Cardiac muscle cell (in vitro differentiated cells and primary cell): ENCODE data around the gene PRDM5. TPM values are rescaled to one million over a fixed set of nuclear protein-coding genes. Genes with fewer than 3 reads are reported as not detected.
A peak's percentile ranks its signal among the peaks of the same experiment; 100 is the strongest.

Experiments
- DNase-seq, 2 donors: peaks; one replicate each; pipeline versions ENCODE4 v3.0.0 to v3.0.0-alpha.2; 2010 to 2017; ENCODE audit warnings: low read depth in 1 of 2, low spot score in 1 of 2
- H3K27ac ChIP-seq: fragments of 200-600 bp; sonication (generic); 2 replicates; pipeline ENCODE4 v1.5.1; 2016
- H3K27me3 ChIP-seq: fragments of 200-600 bp; sonication (generic); 2 replicates; pipeline ENCODE4 v1.6.0; 2016; ENCODE audit warnings: control low read depth
- H3K36me3 ChIP-seq: fragments of 200-600 bp; sonication (generic); 2 replicates; pipeline ENCODE4 v1.5.1; 2016; ENCODE audit warnings: control low read depth
- H3K4me1 ChIP-seq: fragments of 200-600 bp; sonication (generic); 2 replicates; pipeline ENCODE4 v1.8.1; 2017; ENCODE audit warnings: low read depth, mild to moderate bottlenecking, mixed run types
- H3K4me3 ChIP-seq: fragments of 200-600 bp; sonication (generic); 2 replicates; pipeline ENCODE4 v1.5.1; 2016; ENCODE audit warnings: mild to moderate bottlenecking
- H3K9me3 ChIP-seq: fragments of 200-600 bp; sonication (generic); 2 replicates; pipeline ENCODE4 v1.5.1; 2017; ENCODE audit warnings: low read depth, mild to moderate bottlenecking, control low read depth
- polyA plus RNA-seq: library from polyadenylated mRNA; unstranded; fragments of >200 nt; fragmentation: Nextera tagmentation; extraction: Ambion mirVana; gene quantifications from 2 replicates; pipeline ENCODE4 v1.2.1, GENCODE V29; 2016
- total RNA-seq: library from RNA; depleted of rRNA; stranded (reverse); fragments of >200 nt; gene quantifications from 2 replicates; pipeline ENCODE4 v1.2.3, GENCODE V29; 2016
- TF ChIP-seq, protein P1 (sequence below): IDR thresholded peaks from 2 replicates; pipeline ENCODE4 v1.5.1; 2012; ENCODE audit warnings: low read depth, mild to moderate bottlenecking, low read length

PRDM5 gene
- total and polyA plus RNA-seq, 2 experiments from 2014 or later, result 8.7 to 19.3 TPM

DNA sequence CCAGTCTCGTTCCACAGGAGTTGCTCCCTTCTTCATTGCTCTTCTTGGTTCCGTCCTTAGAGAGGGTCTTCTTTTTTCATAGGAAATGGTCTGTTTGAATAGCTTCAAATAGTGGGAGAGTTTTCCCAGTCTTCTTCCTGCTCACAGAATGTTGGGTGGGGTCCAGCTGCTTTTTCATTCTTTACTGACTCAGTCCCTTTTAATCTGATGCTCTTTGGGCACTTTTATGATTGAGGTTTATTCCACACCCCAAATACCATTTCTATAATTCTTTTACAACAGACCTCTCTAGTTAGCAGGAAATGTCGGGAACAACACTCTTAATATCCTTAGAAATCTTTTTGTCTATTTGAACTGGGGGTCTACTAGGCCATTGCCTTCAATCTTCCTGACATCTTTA lies 239.5 kb downstream of the PRDM5 start:
- Histone ChIP-seq H3K27me3 (no peaks in the 10 kb centered on the region), H3K36me3 (no peaks in the 10 kb centered on the region), H3K4me1 (no peaks in the 10 kb centered on the region), H3K9me3 (no peaks in the 10 kb centered on the region), H3K4me3 (no peak overlapping the region), H3K27ac (no peak overlapping the region)
- TF ChIP-seq, protein P1, sequence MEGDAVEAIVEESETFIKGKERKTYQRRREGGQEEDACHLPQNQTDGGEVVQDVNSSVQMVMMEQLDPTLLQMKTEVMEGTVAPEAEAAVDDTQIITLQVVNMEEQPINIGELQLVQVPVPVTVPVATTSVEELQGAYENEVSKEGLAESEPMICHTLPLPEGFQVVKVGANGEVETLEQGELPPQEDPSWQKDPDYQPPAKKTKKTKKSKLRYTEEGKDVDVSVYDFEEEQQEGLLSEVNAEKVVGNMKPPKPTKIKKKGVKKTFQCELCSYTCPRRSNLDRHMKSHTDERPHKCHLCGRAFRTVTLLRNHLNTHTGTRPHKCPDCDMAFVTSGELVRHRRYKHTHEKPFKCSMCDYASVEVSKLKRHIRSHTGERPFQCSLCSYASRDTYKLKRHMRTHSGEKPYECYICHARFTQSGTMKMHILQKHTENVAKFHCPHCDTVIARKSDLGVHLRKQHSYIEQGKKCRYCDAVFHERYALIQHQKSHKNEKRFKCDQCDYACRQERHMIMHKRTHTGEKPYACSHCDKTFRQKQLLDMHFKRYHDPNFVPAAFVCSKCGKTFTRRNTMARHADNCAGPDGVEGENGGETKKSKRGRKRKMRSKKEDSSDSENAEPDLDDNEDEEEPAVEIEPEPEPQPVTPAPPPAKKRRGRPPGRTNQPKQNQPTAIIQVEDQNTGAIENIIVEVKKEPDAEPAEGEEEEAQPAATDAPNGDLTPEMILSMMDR, result no peak
- DNase-seq, result no peak

DNA sequence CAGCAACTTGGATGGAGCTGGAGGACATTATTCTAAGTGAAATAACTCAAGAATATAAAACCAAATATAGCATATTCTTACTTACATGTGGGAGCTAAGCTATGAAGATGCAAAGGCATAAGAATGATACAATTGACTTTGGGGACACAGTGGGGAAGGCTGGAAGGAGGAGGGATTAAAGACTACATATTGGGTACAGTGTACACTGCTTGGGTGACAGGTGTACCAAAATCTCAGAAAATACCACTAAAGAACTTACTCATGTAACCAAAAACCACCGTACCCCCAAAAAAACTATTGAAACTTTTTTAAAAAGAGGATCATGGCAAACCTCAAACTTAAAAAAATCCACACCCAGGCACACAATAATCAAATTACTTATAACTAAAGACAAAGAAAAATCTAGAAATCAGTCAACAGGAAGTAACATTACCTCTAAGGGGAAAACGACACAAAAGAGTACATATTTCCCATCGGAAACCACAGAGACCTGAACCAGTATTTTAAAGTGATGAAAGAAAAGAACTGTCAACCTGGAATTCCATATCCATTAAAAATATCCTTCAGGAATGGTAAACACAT lies 241.8 kb downstream of the PRDM5 start:
- Histone ChIP-seq H3K27ac (no peak overlapping the region), H3K4me3 (no peak overlapping the region), H3K4me1 (no peaks in the 10 kb centered on the region), H3K9me3 (no peaks in the 10 kb centered on the region), H3K27me3 (no peaks in the 10 kb centered on the region), H3K36me3 (no peaks in the 10 kb centered on the region)
- DNase-seq, result no peak
- TF ChIP-seq, protein P1, result no peak

DNA sequence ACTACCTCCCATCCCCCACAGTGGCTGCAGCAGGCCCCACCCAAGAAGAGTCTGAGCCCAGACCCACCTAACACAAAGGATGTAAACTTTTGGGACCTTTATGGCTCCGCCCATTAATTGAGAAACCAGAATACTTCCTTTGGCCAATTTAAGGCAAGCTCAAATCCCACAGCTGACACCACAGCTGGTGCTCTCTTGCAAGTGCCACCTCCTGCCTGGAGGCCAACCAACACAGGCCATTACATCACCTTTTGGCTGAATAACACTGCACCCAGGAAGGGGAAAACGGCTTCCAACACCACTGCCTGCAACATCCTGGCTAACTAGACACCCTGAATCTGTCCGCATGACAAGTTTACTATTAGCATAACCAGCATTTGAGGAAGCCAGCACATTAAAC lies 248.8 kb downstream of the PRDM5 start:
- Histone ChIP-seq H3K9me3 (no peaks in the 10 kb centered on the region), H3K27ac (no peak overlapping the region), H3K36me3 (no peaks in the 10 kb centered on the region), H3K4me1 (no peaks in the 10 kb centered on the region), H3K4me3 (no peak overlapping the region), H3K27me3 (no peaks in the 10 kb centered on the region)
- no peak for DNase-seq
- TF ChIP-seq, protein P1, result no peak

DNA sequence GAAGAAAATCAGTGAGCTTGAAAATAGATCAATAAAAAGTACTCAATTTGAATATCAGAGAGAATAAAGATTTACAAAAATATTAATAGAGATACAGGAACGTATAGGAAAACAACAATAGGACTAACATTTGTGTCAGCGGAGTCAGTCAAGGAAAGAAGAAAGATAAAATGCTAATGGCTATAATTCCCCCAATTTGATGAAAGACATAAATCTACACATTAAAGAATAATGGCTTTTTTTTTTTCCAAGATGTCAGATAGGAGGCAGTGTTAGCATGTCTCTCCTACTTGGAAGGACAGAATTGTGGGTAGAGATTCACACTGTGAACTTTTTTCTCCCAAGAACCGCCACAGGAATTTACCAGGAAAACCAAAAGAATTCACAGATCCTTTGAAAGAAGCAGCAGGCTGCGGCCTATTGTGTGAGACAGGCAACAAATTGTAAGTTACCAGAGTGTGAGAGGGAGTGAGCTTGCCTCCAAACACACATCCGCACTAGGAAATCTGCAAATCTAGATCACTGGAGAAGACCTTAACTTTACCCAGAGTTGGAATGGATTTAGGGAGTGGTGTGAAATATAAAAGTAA lies 249.9 kb downstream of the PRDM5 start:
- H3K36me3 ChIP-seq, result no peaks in the 10 kb centered on the region
- no peak overlapping the region for H3K4me3 ChIP-seq
- peak in 1 of 2 donors; percentile 45 for DNase-seq
- no peaks in the 10 kb centered on the region for H3K9me3 ChIP-seq
- TF ChIP-seq, protein P1, result no peak
- H3K4me1 ChIP-seq, result no peaks in the 10 kb centered on the region
- H3K27ac ChIP-seq, result peak overlapping the region; percentile 65
- H3K27me3 ChIP-seq, result no peaks in the 10 kb centered on the region

GRCh38 chr4:120672076-120672475 lies 250.4 kb downstream of the PRDM5 start:
- no peaks in the 10 kb centered on the region for H3K4me1 ChIP-seq
- DNase-seq, result no peak
- no peaks in the 10 kb centered on the region for H3K9me3 ChIP-seq
- TF ChIP-seq, protein P1, result no peak
- no peak overlapping the region for H3K27ac ChIP-seq
- no peaks in the 10 kb centered on the region for H3K27me3 ChIP-seq
- no peaks in the 10 kb centered on the region for H3K36me3 ChIP-seq
- no peak overlapping the region for H3K4me3 ChIP-seq
